GM19328 (cell line): ENCODE data around the gene SOX10.

ENCODE experiments used
- ATAC-seq: cut with Tn5 transposase; IDR thresholded peaks from one replicate; pipeline ENCODE4 v1.9.1; 2021; ENCODE audit warnings: mild to moderate bottlenecking, moderate library complexity; ENCODE audit not compliant: unreplicated experiment

The SOX10 gene

GRCh38 chr22:37931893-37932389 is 52.4 kb downstream of the SOX10 start:
- ATAC-seq = no peak

DNA sequence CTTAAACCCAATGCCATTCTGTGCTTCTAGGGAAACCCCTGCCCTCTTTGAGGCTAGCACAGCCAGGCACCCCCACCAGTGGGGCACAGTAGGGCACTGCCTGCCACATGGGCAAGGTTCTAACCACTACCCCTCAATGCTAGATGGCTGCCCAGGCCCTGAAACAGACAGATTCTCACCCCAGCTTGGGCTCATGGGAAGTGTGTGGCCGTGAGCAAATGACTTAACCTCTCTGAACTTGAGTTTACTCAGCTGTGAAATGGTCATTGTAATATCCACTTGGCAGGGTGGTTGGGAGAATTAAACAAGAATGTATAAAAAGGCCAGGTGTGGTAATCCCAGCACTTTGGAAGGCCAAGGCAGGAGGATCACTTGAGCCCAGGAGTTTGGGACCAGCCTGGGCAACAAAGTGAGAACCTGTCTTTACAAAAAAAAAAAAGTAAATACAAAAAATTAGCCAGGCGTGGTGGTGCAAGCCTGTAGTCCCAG is 53.4 kb downstream of the SOX10 start:
- no peak for ATAC-seq

DNA sequence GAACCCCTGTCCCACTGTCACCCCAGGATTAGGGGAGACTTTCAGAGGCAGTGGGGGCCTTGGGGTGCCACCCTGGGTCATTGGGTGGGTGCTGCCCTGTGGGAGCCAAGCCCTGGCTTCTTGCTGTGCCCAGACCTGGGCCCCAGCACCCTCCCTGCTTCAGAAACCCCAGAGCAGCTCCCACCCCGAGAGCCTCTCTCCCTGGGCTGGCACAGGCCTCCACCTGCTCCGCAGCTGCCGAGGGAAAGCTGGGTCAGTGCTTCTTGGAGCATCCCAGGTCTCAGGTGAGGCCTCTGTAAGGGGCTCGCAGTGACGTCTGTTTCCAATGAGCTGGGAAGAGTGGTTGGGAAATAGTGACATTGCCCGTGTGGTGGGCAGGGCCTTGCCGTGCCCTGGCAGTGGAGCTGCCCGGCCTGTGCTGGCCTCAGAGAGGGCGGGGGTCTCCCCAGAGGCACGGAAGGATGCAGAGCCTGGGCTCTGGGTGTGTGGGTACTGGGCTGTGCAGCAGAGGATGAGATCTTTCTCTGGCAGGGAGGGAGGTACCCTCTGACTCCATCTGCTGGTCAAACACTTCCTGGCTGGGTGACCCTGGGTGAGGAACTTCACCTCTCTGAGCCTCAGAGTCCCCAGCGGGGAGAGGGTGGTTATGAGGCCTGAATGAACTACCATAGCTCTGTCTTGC is 53.9 kb downstream of the SOX10 start:
- ATAC-seq = no peak

- no peak for ATAC-seq
Measured at GRCh38 chr22:37929390-37929789, 55.0 kb downstream of the SOX10 start.

DNA sequence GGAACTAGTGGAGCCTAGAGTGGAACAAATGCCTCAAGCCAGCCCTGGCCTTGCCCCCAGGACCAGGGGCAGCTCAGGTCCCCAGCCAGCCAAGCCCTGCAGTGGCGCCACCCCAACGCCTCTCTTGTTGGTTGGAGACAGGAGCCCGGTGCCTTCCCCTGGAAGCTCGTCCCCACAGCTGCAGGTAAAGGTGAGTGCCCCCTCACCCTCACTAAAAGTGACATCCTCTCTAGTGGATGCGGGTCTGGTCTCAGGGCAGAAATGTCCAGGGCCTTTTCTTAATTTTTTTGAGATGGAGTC is 56.8 kb downstream of the SOX10 start:
- ATAC-seq = no peak

- ATAC-seq = no peak
Measured at GRCh38 chr22:37926771-37927636, 57.4 kb downstream of the SOX10 start.

DNA sequence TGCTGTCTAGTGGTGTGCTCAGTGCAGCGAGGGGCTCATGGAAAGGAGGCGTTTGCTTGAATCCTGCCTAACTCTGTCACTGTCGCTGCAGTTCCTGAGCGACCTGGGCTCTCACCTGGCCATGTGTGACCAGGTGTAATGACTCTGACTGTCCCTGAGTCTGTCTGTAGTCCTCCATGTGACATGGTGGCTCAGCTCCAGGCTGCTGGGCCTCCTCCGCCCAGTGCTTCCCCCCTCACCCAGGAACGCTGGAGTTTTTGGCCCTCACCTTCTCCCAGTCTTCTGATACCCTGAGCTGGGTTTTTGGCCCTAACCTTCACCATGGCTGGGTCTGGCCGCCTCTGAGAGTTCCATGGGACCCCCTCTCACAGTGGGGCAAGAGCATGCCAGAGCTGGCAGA is 58.0 kb downstream of the SOX10 start:
- ATAC-seq = no peak

- ATAC-seq = no peak
Measured at GRCh38 chr22:37925767-37926166, 58.6 kb downstream of the SOX10 start.

DNA sequence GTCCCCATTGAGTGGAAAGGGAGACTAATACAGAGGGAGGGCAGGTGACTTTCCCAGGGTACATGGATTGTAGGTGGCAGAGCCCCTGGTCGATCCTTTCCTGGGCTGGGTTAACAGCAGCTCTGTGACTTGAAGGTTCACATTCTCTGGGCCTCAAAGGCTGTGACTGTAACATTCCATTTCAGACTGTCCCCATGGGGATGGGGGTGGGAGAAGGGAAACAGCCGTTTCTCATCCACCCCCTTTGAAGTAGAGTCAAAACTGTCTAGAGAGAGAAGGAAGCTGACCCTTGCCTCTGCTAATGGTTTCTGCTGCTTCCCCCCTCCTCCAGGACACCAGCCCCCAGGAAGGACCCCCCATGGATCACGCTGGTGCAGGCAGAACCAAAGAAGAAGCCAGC is 59.0 kb downstream of the SOX10 start:
- no peak for ATAC-seq

DNA sequence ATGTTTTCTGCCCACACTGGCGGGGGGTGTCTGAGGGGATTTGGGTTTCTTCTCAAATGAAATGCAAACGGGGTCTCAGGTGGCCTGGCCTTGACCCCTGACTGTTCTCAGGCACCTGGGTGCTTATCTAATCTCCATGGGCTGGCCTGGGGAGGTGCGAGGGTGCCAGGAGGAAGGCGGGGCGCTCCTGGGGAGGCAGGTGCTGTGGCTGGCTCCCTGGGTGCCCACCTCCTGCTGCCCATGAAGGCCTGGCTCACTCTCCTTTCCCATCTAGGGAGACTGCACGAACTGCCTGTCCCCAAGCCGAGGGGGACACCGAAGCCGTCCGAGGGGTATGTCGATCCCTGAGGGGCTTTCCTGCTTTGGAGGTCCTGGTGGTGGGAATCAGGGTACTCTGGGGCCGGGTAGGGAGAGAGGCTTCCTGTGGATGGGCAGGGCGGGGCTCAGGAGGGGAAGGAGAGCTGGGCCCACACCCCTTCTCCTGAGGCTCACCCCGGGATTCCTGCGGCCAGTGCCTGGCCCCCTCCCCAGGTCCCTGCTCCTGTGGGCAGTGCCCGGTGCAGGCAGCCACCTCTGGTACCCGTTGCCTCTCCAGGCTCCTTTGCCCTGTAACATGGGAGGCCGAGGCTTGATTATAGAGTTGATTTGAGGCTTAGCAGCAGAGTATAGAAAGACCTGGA is 59.8 kb downstream of the SOX10 start:
- no peak for ATAC-seq

- no peak for ATAC-seq
Measured at GRCh38 chr22:37923927-37924326, 60.4 kb downstream of the SOX10 start.
